ENCODE measurements around the gene OXCT2. TPM values are rescaled to one million over a fixed set of nuclear protein-coding genes. Genes with fewer than 3 reads are reported as not detected.

Gene OXCT2
- total and polyA plus RNA-seq, 2 experiments from 2014 or later, result 0.25 to 1.8 TPM

DNA sequence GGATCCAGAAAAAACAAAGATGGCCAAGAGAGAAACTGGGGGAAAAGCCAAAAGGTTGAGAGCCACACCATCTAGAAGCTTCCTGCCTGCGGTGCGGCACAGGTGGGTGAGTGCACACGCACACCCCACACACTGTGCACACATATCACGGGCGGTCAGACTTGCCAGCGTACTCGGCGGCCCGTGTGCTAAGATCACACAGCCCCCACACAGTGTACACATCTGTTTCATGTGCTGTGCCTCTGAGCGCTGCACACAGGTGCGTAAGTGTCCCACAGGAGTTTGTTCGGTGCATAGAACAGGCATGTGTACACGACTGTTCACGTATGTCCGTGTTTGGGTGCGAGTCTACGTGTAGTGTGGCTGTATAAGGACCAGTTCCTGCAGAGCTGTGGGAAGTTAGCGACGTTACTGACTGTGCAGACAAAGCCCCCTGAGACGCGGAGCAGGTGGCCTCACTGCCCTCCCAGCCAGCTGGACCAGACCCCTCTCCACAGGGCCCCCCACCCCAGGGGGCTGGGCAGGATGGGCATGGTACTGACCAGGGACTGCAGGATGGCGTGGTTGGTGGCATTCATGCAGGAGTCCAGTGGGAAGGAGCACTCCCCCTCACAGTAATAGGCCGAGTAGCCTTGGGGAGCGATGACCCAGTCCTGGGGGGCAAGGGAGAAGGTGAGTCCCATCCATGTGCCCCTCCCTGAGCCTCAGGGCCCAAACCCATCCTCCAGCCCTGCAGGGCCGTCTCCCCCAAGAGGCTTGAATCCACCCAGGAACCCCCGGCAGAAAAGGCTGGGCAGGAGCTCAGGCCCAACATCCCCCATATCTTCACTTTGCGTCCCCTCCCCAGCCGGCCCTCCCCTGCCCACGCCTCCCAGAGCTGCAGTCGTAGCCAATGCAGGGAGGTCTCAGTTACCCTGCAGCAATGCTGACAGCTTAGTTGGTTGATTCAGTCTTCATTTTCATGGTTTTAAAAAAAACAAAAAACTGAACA, 8.3 kb downstream of the OXCT2 start:
- Histone ChIP-seq H3K36me3 (replicated peaks; ENCODE audit: insufficient read depth, low read depth) (no peaks in the 10 kb centered on the region), H3K9me3 (ENCODE audit: low read depth) (no peaks in the 10 kb centered on the region), H2AFZ (no peak overlapping the region), H3K4me2 (no peak overlapping the region), H3K4me3 (no peak overlapping the region), H4K20me1 (ENCODE audit: insufficient read depth, poor library complexity, severe bottlenecking) (no peaks in the 10 kb centered on the region), H3K4me1 (ENCODE audit: insufficient read depth) (no peaks in the 10 kb centered on the region), H3K27me3 (no peaks in the 10 kb centered on the region), H3K79me2 (no peaks in the 10 kb centered on the region), H3K27ac (no peak overlapping the region), H3K9me2 (replicated peaks; ENCODE audit: insufficient read depth) (no peaks in the 10 kb centered on the region)
- TF ChIP-seq EZH2phosphoT487 (IDR thresholded peaks at IDR 0.05; ENCODE audit: low read depth, severe bottlenecking, unreplicated experiment) (no peak), EZH2 (IDR thresholded peaks at IDR 0.05; ENCODE audit: borderline replicate concordance) (no peak)
- TF ChIP-seq, protein P1, sequence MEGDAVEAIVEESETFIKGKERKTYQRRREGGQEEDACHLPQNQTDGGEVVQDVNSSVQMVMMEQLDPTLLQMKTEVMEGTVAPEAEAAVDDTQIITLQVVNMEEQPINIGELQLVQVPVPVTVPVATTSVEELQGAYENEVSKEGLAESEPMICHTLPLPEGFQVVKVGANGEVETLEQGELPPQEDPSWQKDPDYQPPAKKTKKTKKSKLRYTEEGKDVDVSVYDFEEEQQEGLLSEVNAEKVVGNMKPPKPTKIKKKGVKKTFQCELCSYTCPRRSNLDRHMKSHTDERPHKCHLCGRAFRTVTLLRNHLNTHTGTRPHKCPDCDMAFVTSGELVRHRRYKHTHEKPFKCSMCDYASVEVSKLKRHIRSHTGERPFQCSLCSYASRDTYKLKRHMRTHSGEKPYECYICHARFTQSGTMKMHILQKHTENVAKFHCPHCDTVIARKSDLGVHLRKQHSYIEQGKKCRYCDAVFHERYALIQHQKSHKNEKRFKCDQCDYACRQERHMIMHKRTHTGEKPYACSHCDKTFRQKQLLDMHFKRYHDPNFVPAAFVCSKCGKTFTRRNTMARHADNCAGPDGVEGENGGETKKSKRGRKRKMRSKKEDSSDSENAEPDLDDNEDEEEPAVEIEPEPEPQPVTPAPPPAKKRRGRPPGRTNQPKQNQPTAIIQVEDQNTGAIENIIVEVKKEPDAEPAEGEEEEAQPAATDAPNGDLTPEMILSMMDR (IDR thresholded peaks at IDR 0.05; ENCODE audit: poor library complexity), result no peak
- 94% methylated on average over 23 of the region's 30 CpGs for WGBS (ENCODE audit: low lambda C conversion rate, missing lambda C conversion rate)
- no peak for DNase-seq (ENCODE audit: low spot score)

DNA sequence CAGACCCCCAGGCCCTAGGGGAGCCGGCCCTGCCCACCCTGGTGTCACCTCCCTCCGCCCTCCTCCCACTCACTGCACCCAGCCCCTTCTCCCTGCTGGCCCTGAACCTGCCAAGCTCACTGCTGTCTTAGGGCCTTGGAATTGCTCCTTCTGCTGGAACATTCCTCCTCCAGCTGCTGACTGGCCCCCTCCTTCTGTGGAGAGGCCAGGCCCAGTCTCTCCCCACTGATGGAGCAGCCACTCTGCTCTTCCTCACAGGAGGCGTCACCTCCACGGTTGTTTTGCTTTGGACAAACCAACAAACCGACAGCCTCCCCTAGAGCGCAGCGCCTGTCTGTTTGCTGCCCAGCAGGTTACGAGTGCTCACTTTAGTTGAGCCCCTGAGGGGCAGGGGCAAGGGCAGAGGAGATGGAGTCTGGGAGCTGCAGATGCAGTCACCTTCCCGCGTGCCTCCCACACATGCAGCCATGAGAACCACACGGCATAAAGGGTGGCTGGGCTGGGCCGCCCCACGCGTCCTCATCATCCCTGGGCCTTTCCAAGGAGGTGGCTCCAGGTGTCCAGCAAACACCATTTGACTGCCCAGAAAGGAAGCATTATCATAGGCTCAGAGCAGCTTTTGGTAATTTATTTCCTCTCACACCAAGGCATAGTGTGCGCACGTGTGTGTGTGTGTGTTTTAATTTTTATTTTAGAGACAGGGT, 9.4 kb downstream of the OXCT2 start:
- no peaks in the 10 kb centered on the region for H3K9me2 ChIP-seq (replicated peaks; ENCODE audit: insufficient read depth)
- H3K27me3 ChIP-seq, result no peaks in the 10 kb centered on the region
- DNase-seq (ENCODE audit: low spot score), result no peak
- 85% methylated on average over 14 of the region's 16 CpGs for WGBS (ENCODE audit: low lambda C conversion rate, missing lambda C conversion rate)
- H3K4me2 ChIP-seq, result no peak overlapping the region
- no peak for TF ChIP-seq EZH2phosphoT487 (IDR thresholded peaks at IDR 0.05; ENCODE audit: low read depth, severe bottlenecking, unreplicated experiment)
- TF ChIP-seq, protein P1 (IDR thresholded peaks at IDR 0.05; ENCODE audit: poor library complexity), result no peak
- H2AFZ ChIP-seq, result no peak overlapping the region
- no peaks in the 10 kb centered on the region for H4K20me1 ChIP-seq (ENCODE audit: insufficient read depth, poor library complexity, severe bottlenecking)
- H3K79me2 ChIP-seq, result no peaks in the 10 kb centered on the region
- H3K9me3 ChIP-seq (ENCODE audit: low read depth), result no peaks in the 10 kb centered on the region
- H3K4me1 ChIP-seq (ENCODE audit: insufficient read depth), result no peaks in the 10 kb centered on the region
- H3K27ac ChIP-seq, result no peak overlapping the region
- H3K4me3 ChIP-seq, result no peak overlapping the region
- no peaks in the 10 kb centered on the region for H3K36me3 ChIP-seq (replicated peaks; ENCODE audit: insufficient read depth, low read depth)

DNA sequence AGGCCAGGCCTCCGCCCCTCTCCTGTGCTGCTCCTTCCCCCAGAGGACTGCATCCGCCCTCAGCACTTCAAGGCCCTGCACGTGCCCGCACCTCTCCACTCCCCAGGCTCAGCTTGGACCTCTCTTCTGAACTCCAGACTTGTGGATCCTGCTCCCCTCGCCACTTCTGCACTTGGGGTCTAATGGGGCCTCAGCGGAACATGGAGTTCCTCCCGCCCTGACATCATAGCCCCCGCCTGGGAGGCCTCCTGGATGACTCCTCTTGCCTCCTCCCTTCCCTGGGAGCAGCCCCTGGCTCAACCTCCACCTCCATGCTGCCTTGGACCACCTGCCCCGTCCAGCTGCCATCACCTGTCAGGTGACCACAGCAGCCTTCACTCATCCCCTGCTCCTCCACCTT, 10.1 kb downstream of the OXCT2 start:
- Histone ChIP-seq H3K27ac (no peak overlapping the region), H3K4me1 (ENCODE audit: insufficient read depth) (no peaks in the 10 kb centered on the region), H3K4me2 (no peak overlapping the region), H3K9me3 (ENCODE audit: low read depth) (no peaks in the 10 kb centered on the region), H3K27me3 (no peaks in the 10 kb centered on the region), H3K79me2 (no peaks in the 10 kb centered on the region), H3K9me2 (replicated peaks; ENCODE audit: insufficient read depth) (no peaks in the 10 kb centered on the region), H2AFZ (no peak overlapping the region), H4K20me1 (ENCODE audit: insufficient read depth, poor library complexity, severe bottlenecking) (no peaks in the 10 kb centered on the region), H3K36me3 (replicated peaks; ENCODE audit: insufficient read depth, low read depth) (no peaks in the 10 kb centered on the region), H3K4me3 (no peak overlapping the region)
- no peak for DNase-seq (ENCODE audit: low spot score)
- WGBS (ENCODE audit: low lambda C conversion rate, missing lambda C conversion rate), result 92% methylated on average over 7 of the region's 9 CpGs
- no peak for TF ChIP-seq EZH2phosphoT487 (IDR thresholded peaks at IDR 0.05; ENCODE audit: low read depth, severe bottlenecking, unreplicated experiment)
- TF ChIP-seq, protein P1 (IDR thresholded peaks at IDR 0.05; ENCODE audit: poor library complexity), result no peak
